Caco-2 (cell line): Measurements from ENCODE around the gene CABLES2. TPM values are rescaled to one million over a fixed set of nuclear protein-coding genes. Genes with fewer than 3 reads are reported as not detected.

Source experiments
- BruUV-seq: library from RNA; stranded (reverse); fragments of 400-500 nt; replicated peaks from 2 replicates; lab custom pipeline; 2021; lab: Mats Ljungman, UMichigan
- CTCF ChIA-PET: fragments of 300-600 bp; sonication (Branson Sonifier 250); formaldehyde crosslinking; loops from one replicate; lab custom pipeline; 2022; ENCODE audit warnings: antibody characterized with exemption; lab: Charles Lee
- POLR2A ChIA-PET: fragments of 300-600 bp; sonication (Branson Sonifier 250); formaldehyde crosslinking; loops from one replicate; lab custom pipeline; 2022; ENCODE audit warnings: antibody characterized with exemption; lab: Charles Lee
- DNase-seq, 2 experiments: peaks; one replicate each; pipeline versions ENCODE4 v3.0.0 to v3.0.0-alpha.2; 2020 to 2022
- H3K27me3 ChIP-seq: replicated peaks from 2 replicates; pipeline ENCODE4 v1.6.0; 2011; ENCODE audit warnings: low read length; ENCODE audit not compliant: control insufficient read depth, insufficient read depth
- H3K36me3 ChIP-seq: 2 replicates; pipeline ENCODE4 v1.5.1; 2011; ENCODE audit warnings: low read length; ENCODE audit not compliant: control insufficient read depth, insufficient read depth
- H3K4me1 ChIP-seq: fragments of 250-450 bp; sonication (Bioruptor Pico); 2 replicates; pipeline ENCODE4 v1.5.1; 2020; ENCODE audit warnings: mild to moderate bottlenecking
- H3K4me3 ChIP-seq: 2 replicates; pipeline ENCODE4 v1.5.1; 2011; ENCODE audit warnings: low read depth, mild to moderate bottlenecking, control low read depth, low read length
- H3K9me3 ChIP-seq: fragments of 250-450 bp; sonication (Bioruptor Pico); 2 replicates; pipeline ENCODE4 v1.5.1; 2020; ENCODE audit warnings: mild to moderate bottlenecking, moderate library complexity
- H3K27ac Mint-ChIP-seq: one replicate; pipeline ENCODE4 v1.8.0; 2022; ENCODE audit warnings: mixed read lengths; ENCODE audit not compliant: unreplicated experiment
- H3K27me3 Mint-ChIP-seq: one replicate; pipeline ENCODE4 v1.8.0; 2022; ENCODE audit warnings: mixed read lengths; ENCODE audit not compliant: insufficient read depth, unreplicated experiment
- H3K36me3 Mint-ChIP-seq: one replicate; pipeline ENCODE4 v1.8.0; 2022; ENCODE audit warnings: mild to moderate bottlenecking, mixed read lengths; ENCODE audit not compliant: insufficient read depth, unreplicated experiment
- H3K4me1 Mint-ChIP-seq: one replicate; pipeline ENCODE4 v1.8.0; 2022; ENCODE audit warnings: low read depth, mixed read lengths; ENCODE audit not compliant: unreplicated experiment
- H3K4me3 Mint-ChIP-seq: one replicate; pipeline ENCODE4 v1.8.0; 2022; ENCODE audit warnings: mild to moderate bottlenecking, moderate library complexity, mixed read lengths; ENCODE audit not compliant: unreplicated experiment
- H3K9me3 Mint-ChIP-seq: one replicate; pipeline ENCODE4 v1.8.0; 2022; ENCODE audit warnings: mixed read lengths; ENCODE audit not compliant: unreplicated experiment
- intact Hi-C: fragments of 100-400 bp; cut with micrococcal nuclease; formaldehyde crosslinking; loops from one replicate; pipeline ENCODE4 v1.10.0; 2022; ENCODE audit not compliant: unreplicated experiment
- total RNA-seq: library from RNA; stranded (reverse); gene quantifications from 2 replicates; pipeline ENCODE4 v1.2.3, GENCODE V29; 2022
- TF ChIP-seq, protein P1 (sequence below), 2 experiments: fragments of 200-600 bp in 1 of 2; IDR thresholded peaks; 1 replicate in 1 of 2; 2 replicates in 1 of 2; pipeline versions ENCODE4 v1.5.1 to v1.8.0; 2011 to 2022; ENCODE audit warnings: antibody characterized with exemption in 1 of 2, control low read depth in 1 of 2, inconsistent platforms in 1 of 2, low read depth in 1 of 2, low read length in 1 of 2, mild to moderate bottlenecking in 1 of 2, moderate library complexity in 1 of 2; ENCODE audit not compliant: insufficient read depth in 1 of 2, severe bottlenecking in 1 of 2, unreplicated experiment in 1 of 2

CABLES2 gene
- total RNA-seq, 1 experiment from 2014 or later = 36.4 TPM

DNA sequence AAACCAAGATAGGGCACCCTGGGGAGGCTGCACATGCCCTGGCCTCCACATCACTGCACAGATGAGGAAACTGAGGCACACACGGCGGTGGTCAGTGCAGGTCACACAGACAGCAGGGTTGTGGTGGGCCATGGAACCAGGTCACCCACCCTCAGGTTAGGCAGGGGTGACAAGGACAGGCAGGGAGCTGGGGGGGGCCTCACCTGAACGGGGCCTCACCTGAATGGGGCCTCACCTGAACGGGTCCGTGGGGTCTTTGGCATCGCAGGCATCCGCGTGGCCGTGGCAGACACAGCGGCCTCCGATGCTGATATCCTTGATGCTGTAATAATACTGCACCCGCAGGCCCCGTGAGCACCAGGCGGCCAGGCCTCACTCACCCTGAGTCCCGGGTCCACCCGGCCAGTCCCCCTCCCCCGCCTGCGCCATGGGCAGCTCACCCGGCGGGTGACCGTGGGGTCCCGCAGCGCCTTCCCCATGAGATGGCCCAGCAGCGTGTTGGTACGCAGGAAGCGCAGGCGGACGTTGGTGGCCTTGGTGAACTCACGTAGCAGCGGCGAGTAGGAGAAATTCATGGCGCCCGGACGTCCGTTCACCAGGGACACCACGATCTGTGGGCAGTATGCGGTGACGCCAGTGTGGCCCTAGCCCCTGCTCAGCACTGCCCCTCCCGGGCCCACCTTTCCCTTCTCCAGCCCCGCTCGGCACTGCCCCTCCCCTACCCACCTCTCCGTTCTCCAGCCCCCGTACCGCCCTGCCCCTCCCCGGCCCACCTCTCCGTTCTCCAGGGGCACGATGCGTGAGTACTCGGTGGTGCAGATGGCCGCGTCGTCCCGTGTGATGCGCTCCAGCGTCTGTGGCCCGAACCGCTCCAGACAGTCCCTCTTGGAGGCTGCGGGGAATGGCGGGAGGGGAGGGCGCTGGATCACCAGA lies 55.4 kb downstream of the CABLES2 start:
- Mint-ChIP-seq H3K4me3 (no peak overlapping the region), H3K27ac (peak overlapping the region; percentile 92), H3K27me3 (no peaks in the 10 kb centered on the region), H3K36me3 (peaks cover 100% of the 10 kb centered on the region), H3K4me1 (peaks cover 13% of the 10 kb centered on the region), H3K9me3 (peaks cover 18% of the 10 kb centered on the region)
- Histone ChIP-seq H3K4me1 (peaks cover 51% of the 10 kb centered on the region), H3K9me3 (no peaks in the 10 kb centered on the region), H3K27me3 (no peaks in the 10 kb centered on the region), H3K36me3 (peaks cover 36% of the 10 kb centered on the region), H3K4me3 (no peak overlapping the region)
- intact Hi-C loops = no loop called here
- ChIA-PET CTCF (no interaction called here), POLR2A (no interaction called here)
- DNase-seq = no peak
- TF ChIP-seq, protein P1, sequence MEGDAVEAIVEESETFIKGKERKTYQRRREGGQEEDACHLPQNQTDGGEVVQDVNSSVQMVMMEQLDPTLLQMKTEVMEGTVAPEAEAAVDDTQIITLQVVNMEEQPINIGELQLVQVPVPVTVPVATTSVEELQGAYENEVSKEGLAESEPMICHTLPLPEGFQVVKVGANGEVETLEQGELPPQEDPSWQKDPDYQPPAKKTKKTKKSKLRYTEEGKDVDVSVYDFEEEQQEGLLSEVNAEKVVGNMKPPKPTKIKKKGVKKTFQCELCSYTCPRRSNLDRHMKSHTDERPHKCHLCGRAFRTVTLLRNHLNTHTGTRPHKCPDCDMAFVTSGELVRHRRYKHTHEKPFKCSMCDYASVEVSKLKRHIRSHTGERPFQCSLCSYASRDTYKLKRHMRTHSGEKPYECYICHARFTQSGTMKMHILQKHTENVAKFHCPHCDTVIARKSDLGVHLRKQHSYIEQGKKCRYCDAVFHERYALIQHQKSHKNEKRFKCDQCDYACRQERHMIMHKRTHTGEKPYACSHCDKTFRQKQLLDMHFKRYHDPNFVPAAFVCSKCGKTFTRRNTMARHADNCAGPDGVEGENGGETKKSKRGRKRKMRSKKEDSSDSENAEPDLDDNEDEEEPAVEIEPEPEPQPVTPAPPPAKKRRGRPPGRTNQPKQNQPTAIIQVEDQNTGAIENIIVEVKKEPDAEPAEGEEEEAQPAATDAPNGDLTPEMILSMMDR (IDR thresholded peaks at IDR 0.05; ENCODE audit: insufficient read depth in 1 of 2, low read depth in 1 of 2, low read length in 1 of 2, severe bottlenecking in 1 of 2, unreplicated experiment in 1 of 2) = no peak
- BruUV-seq = no TSS peak

DNA sequence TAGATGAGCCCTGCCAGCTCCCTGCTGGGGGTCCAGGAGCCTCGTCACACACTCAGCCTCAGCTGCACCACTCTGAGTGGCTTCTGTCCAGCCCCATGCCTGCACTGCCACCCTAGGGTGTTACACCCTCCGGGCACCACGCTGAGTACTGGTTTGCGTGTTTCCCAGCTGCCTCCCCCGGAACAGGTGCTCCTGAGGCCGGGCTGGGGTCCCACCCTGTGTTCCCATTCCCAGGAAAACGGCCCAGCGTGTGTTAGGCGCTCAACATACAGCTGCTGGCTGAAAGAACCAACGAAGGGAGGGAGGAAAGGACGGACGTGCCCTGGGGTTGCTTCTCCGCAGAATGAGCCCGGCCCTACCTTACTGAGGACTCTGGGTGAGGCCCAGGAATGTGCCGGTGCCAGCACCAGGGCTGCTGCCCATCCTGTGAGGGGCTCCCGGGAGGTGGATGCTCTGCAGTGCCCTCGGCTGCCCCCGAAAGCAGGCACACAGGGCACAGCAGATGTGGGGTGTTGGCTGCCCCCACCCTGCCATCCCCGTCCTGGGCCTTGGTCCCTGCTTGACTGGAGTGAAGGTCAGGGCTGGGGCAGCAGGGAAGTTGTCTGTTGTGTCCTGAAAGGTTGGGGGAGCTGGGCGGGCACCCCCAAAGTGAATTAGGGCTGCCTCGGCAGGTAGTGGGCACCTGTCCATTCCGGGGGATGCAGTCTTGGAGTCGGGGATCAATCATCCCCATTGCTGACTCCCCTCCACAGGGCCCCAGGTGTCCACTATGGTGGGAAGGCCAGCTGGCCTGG lies 56.3 kb downstream of the CABLES2 start:
- H3K4me3 Mint-ChIP-seq = no peak overlapping the region
- peaks cover 9% of the 10 kb centered on the region for H3K4me1 Mint-ChIP-seq
- peak overlapping the region; percentile 92 for H3K27ac Mint-ChIP-seq
- no peaks in the 10 kb centered on the region for H3K27me3 Mint-ChIP-seq
- BruUV-seq = no TSS peak
- no peak for DNase-seq
- Histone ChIP-seq H3K27me3 (no peaks in the 10 kb centered on the region), H3K9me3 (no peaks in the 10 kb centered on the region), H3K36me3 (peaks cover 39% of the 10 kb centered on the region), H3K4me1 (peaks cover 42% of the 10 kb centered on the region), H3K4me3 (no peak overlapping the region)
- ChIA-PET CTCF (interaction anchor here (1.1 to 1.8 kb wide), 7 partner anchors 10 to 49 kb away, joined by 3 to 14 read pairs (median 5); no protein-coding TSS in a partner anchor), POLR2A (interaction anchor here (0.5 to 1.4 kb wide), 4 partner anchors 11 to 49 kb away, joined by 5 to 13 read pairs (median 8); partner anchors contain the start of gene LAMA5)
- H3K36me3 Mint-ChIP-seq = peaks cover 100% of the 10 kb centered on the region
- TF ChIP-seq, protein P1 (IDR thresholded peaks at IDR 0.05; ENCODE audit: insufficient read depth in 1 of 2, low read depth in 1 of 2, low read length in 1 of 2, severe bottlenecking in 1 of 2, unreplicated experiment in 1 of 2) = no peak
- H3K9me3 Mint-ChIP-seq = peaks cover 18% of the 10 kb centered on the region
- intact Hi-C loops = loop anchor here (1.0 kb wide), 1 partner anchor 11 kb away; no protein-coding TSS in a partner anchor
